Activated CD4-positive, alpha-beta memory T cell treated with anti-CD3 and anti-CD28 coated beads for 36 hours (primary cell): ENCODE data around the gene NBAS. TPM values are rescaled to one million over a fixed set of nuclear protein-coding genes. Genes with fewer than 3 reads are reported as not detected.
"Not testable (repeated sequence)": the region's sequence is repeated elsewhere in the genome, so short reads cannot be mapped to it uniquely, and the experiment has no call there.

Source experiments
- CTCF ChIA-PET: fragments of 350-600 bp; sonication (Branson Sonifier 250); formaldehyde crosslinking; loops from one replicate; lab custom pipeline; 2021; ENCODE audit warnings: antibody characterized with exemption, inconsistent platforms; lab: Charles Lee
- POLR2A ChIA-PET: fragments of 350-600 bp; sonication (Branson Sonifier 250); formaldehyde crosslinking; loops from one replicate; lab custom pipeline; 2021; ENCODE audit warnings: antibody characterized with exemption; lab: Charles Lee
- DNase-seq: peaks from one replicate; pipeline ENCODE4 v3.0.0-alpha.2; 2020
- H3K27ac Mint-ChIP-seq: one replicate; pipeline ENCODE4 v1.8.0; 2021; ENCODE audit warnings: mixed read lengths
- H3K27me3 Mint-ChIP-seq: one replicate; pipeline ENCODE4 v1.8.0; 2021; ENCODE audit warnings: mixed read lengths
- H3K36me3 Mint-ChIP-seq: one replicate; pipeline ENCODE4 v1.8.0; 2021; ENCODE audit warnings: mixed read lengths
- H3K4me1 Mint-ChIP-seq: one replicate; pipeline ENCODE4 v1.8.0; 2021; ENCODE audit warnings: low read depth, mixed read lengths
- H3K4me3 Mint-ChIP-seq: one replicate; pipeline ENCODE4 v1.8.0; 2021; ENCODE audit warnings: mild to moderate bottlenecking, mixed read lengths
- H3K9me3 Mint-ChIP-seq: one replicate; pipeline ENCODE4 v1.8.0; 2021; ENCODE audit warnings: mixed read lengths
- intact Hi-C: fragments of 100-400 bp; cut with micrococcal nuclease; formaldehyde crosslinking; loops from one replicate; pipeline ENCODE4 v1.15.1; 2023
- total RNA-seq, 2 experiments: library from RNA; stranded (reverse); gene quantifications; one replicate each; pipeline ENCODE4 v1.2.3, GENCODE V29; 2021

Gene NBAS
- total RNA-seq, 2 experiments from 2014 or later, result 40.1 to 44.0 TPM

GRCh38 chr2:15222856-15223255, 338.3 kb downstream of the NBAS start:
- DNase-seq, result no peak
- ChIA-PET CTCF (no interaction called here), POLR2A (no interaction called here)
- no peak overlapping the region for H3K4me3 Mint-ChIP-seq
- no peaks in the 10 kb centered on the region for H3K27me3 Mint-ChIP-seq
- no peak overlapping the region for H3K27ac Mint-ChIP-seq
- peaks cover 37% of the 10 kb centered on the region for H3K36me3 Mint-ChIP-seq
- no peaks in the 10 kb centered on the region for H3K4me1 Mint-ChIP-seq
- intact Hi-C loops, result no loop called here
- peaks cover 4% of the 10 kb centered on the region for H3K9me3 Mint-ChIP-seq

DNA sequence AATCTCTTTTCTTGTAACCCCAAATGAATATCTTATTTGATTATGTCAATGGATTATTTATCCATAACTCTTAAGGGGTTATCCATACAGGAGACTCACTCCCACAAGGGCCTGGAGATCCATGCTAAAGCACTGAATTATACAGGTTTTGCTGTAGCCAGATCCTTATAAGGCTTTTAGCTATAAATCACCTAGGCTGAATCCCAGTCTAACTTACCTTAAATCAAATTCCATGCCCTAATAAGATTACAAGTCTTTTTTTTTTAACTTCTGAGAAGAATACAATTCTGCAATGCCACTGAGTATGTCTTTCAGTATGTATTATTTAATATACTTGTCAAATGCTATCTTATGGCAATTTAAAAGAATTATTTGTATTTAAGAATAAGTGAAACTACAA, 340.5 kb downstream of the NBAS start:
- POLR2A ChIA-PET, result no interaction called here
- intact Hi-C loops, result no loop called here
- Mint-ChIP-seq H3K4me3 (no peak overlapping the region), H3K27me3 (no peaks in the 10 kb centered on the region), H3K4me1 (no peaks in the 10 kb centered on the region), H3K9me3 (no peaks in the 10 kb centered on the region), H3K36me3 (peaks cover 40% of the 10 kb centered on the region), H3K27ac (no peak overlapping the region)
- no peak for DNase-seq
- CTCF ChIA-PET, result no interaction called here

- ChIA-PET POLR2A (no interaction called here), CTCF (no interaction called here)
- no peak for DNase-seq
- Mint-ChIP-seq H3K36me3 (peaks cover 44% of the 10 kb centered on the region), H3K4me1 (no peaks in the 10 kb centered on the region), H3K4me3 (no peak overlapping the region), H3K27me3 (no peaks in the 10 kb centered on the region), H3K27ac (no peak overlapping the region), H3K9me3 (peaks cover 2% of the 10 kb centered on the region)
- intact Hi-C loops, result no loop called here
Observed at GRCh38 chr2:15218423-15219086, 342.6 kb downstream of the NBAS start.

GRCh38 chr2:15212249-15212648, 348.9 kb downstream of the NBAS start:
- no peaks in the 10 kb centered on the region for H3K27me3 Mint-ChIP-seq
- ChIA-PET CTCF (no interaction called here), POLR2A (no interaction called here)
- no peak overlapping the region for H3K4me3 Mint-ChIP-seq
- H3K9me3 Mint-ChIP-seq, result peaks cover 36% of the 10 kb centered on the region
- peaks cover 82% of the 10 kb centered on the region for H3K36me3 Mint-ChIP-seq
- intact Hi-C loops, result no loop called here
- no peaks in the 10 kb centered on the region for H3K4me1 Mint-ChIP-seq
- H3K27ac Mint-ChIP-seq, result no peak overlapping the region
- DNase-seq, result no peak

- POLR2A ChIA-PET, H3K27ac Mint-ChIP-seq, CTCF ChIA-PET, DNase-seq, intact Hi-C loops, H3K4me1 Mint-ChIP-seq, H3K4me3 Mint-ChIP-seq, H3K27me3 Mint-ChIP-seq: not testable (repeated sequence)
- peaks cover 44% of the 10 kb centered on the region for H3K9me3 Mint-ChIP-seq
- peaks cover 80% of the 10 kb centered on the region for H3K36me3 Mint-ChIP-seq
Observed at GRCh38 chr2:15210542-15210941, 350.6 kb downstream of the NBAS start.

DNA sequence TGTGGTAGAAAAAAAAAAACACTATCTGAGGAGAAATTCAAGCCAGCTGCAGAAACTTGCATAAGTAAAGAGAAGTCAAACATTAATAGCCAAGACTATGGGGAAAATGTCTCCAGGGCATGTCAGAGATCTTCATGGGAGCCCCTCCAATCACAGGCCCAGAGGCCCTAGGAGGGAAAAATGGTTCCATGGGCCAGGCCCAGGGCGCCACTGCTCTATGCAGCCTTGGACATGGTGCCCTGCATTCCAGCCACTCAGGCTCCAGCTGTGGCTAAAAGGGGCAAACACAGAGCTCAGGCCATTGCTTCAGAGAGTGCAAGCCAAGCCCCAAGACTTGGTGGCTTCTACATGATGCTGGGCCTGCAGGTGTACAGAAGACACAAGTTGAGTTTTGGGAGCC, 354.7 kb downstream of the NBAS start:
- H3K27me3 Mint-ChIP-seq, result no peaks in the 10 kb centered on the region
- CTCF ChIA-PET, result no interaction called here
- H3K27ac Mint-ChIP-seq, result no peak overlapping the region
- intact Hi-C loops, result no loop called here
- H3K9me3 Mint-ChIP-seq, result peaks cover 34% of the 10 kb centered on the region
- DNase-seq, result no peak
- no peak overlapping the region for H3K4me3 Mint-ChIP-seq
- H3K36me3 Mint-ChIP-seq, result peaks cover 55% of the 10 kb centered on the region
- peaks cover 7% of the 10 kb centered on the region for H3K4me1 Mint-ChIP-seq
- POLR2A ChIA-PET, result no interaction called here

- no peak overlapping the region for H3K27ac Mint-ChIP-seq
- CTCF ChIA-PET, result no interaction called here
Observed at GRCh38 chr2:15205562-15205961, 355.6 kb downstream of the NBAS start.

GRCh38 chr2:15201009-15201408, 360.1 kb downstream of the NBAS start:
- Mint-ChIP-seq H3K4me1 (peaks cover 4% of the 10 kb centered on the region), H3K4me3 (no peak overlapping the region), H3K36me3 (peaks cover 25% of the 10 kb centered on the region), H3K9me3 (peaks cover 14% of the 10 kb centered on the region), H3K27me3 (no peaks in the 10 kb centered on the region), H3K27ac (no peak overlapping the region)
- ChIA-PET CTCF (no interaction called here), POLR2A (interaction anchor here (0.8 kb wide), 1 partner anchor 205 kb away, joined by 3 read pairs; no protein-coding TSS in a partner anchor)
- intact Hi-C loops, result no loop called here
- DNase-seq, result no peak

More at GRCh38 chr2:15205562-15205961, 355.6 kb downstream of the NBAS start:
- no peak for DNase-seq
- POLR2A ChIA-PET, result no interaction called here
- intact Hi-C loops, result no loop called here
- Mint-ChIP-seq H3K4me1 (peaks cover 7% of the 10 kb centered on the region), H3K27me3 (no peaks in the 10 kb centered on the region), H3K36me3 (peaks cover 50% of the 10 kb centered on the region), H3K4me3 (no peak overlapping the region), H3K9me3 (peaks cover 33% of the 10 kb centered on the region)

DNA sequence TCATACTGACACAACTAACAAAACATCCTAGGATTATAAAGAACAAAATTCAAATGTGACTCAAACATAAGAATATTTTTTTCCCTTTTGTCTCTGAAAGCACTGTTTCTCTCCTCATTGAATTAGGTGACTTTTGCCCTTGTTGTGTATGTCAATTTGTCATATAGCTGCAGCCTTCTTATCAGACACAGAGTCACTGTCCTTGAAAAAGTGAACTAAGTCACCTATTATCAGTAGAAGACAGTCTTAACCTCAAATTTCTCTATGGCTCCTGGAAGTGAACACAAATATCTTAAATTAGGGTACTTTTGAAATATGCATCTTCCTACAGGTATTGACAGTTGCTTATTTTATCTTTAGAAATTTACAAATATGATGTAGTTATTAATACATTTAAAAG, 360.6 kb downstream of the NBAS start:
- no peaks in the 10 kb centered on the region for H3K27me3 Mint-ChIP-seq
- ChIA-PET CTCF (interaction anchor here (1.0 kb wide), 1 partner anchor 377 kb away, joined by 4 read pairs; no protein-coding TSS in a partner anchor), POLR2A (interaction anchor here (0.8 kb wide), 1 partner anchor 205 kb away, joined by 3 read pairs; no protein-coding TSS in a partner anchor)
- intact Hi-C loops, result no loop called here
- H3K9me3 Mint-ChIP-seq, result peaks cover 9% of the 10 kb centered on the region
- no peak for DNase-seq
- H3K36me3 Mint-ChIP-seq, result peaks cover 23% of the 10 kb centered on the region
- H3K4me3 Mint-ChIP-seq, result no peak overlapping the region
- H3K27ac Mint-ChIP-seq, result no peak overlapping the region
- peaks cover under 1% of the 10 kb centered on the region for H3K4me1 Mint-ChIP-seq

GRCh38 chr2:15198051-15198450, 363.1 kb downstream of the NBAS start:
- no peak for DNase-seq

DNA sequence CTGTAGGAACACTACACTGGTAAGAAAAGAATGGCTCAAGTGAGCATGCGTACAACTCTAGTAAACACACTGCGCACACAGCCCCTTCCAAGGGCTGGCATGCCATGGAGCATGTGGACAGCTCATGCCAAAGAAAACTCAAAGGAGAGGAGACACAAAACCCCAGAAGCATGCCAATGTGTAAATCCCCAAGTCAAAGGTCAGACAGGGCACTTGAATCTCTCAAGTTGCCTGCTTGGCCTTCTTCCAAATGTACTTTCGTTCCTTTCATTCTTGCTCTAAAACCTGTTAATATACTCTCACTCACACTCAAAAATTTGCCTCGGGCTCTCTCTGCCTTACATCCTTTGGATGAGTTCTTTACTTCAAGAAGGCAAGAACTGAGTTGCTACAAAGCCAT, 365.3 kb downstream of the NBAS start:
- Mint-ChIP-seq H3K4me3 (no peak overlapping the region), H3K4me1 (peaks cover 4% of the 10 kb centered on the region), H3K27me3 (no peaks in the 10 kb centered on the region), H3K36me3 (peaks cover 11% of the 10 kb centered on the region), H3K27ac (no peak overlapping the region), H3K9me3 (no peaks in the 10 kb centered on the region)
- intact Hi-C loops, result no loop called here
- ChIA-PET POLR2A (no interaction called here), CTCF (no interaction called here)
- DNase-seq, result no peak

More at GRCh38 chr2:15198051-15198450, 363.1 kb downstream of the NBAS start:
- ChIA-PET CTCF (no interaction called here), POLR2A (no interaction called here)
- intact Hi-C loops, result no loop called here
- H3K4me1 Mint-ChIP-seq, result no peaks in the 10 kb centered on the region
- H3K27me3 Mint-ChIP-seq, result no peaks in the 10 kb centered on the region
- H3K27ac Mint-ChIP-seq, result no peak overlapping the region
- peaks cover 11% of the 10 kb centered on the region for H3K36me3 Mint-ChIP-seq
- H3K9me3 Mint-ChIP-seq, result no peaks in the 10 kb centered on the region
- no peak overlapping the region for H3K4me3 Mint-ChIP-seq

DNA sequence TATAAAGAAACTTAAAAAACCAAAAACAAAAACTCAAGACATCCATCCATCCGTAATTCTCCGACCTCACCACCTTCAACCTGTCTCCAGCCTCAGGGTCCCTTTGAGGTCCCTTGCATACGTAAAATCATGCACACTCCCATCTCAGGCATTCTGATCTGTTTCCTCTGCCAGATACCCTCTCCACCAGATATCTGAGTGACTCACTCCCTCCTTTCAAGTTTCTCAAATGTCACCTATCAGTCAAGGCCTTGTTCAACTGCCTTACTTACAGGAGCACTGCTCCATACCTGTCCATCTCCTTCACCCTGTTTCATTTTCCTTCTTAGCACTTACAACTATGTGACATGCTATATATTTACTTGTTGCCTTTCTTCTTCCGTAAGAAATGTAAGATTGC, 369.3 kb downstream of the NBAS start:
- Mint-ChIP-seq H3K36me3 (peaks cover 14% of the 10 kb centered on the region), H3K9me3 (no peaks in the 10 kb centered on the region), H3K4me3 (no peak overlapping the region), H3K27ac (no peak overlapping the region), H3K27me3 (no peaks in the 10 kb centered on the region), H3K4me1 (peaks cover 4% of the 10 kb centered on the region)
- intact Hi-C loops, result no loop called here
- ChIA-PET POLR2A (interaction anchor here (0.6 kb wide), 1 partner anchor 9 kb away, joined by 5 read pairs; no protein-coding TSS in a partner anchor), CTCF (no interaction called here)
- no peak for DNase-seq

- Mint-ChIP-seq H3K9me3 (no peaks in the 10 kb centered on the region), H3K27me3 (no peaks in the 10 kb centered on the region), H3K4me3 (no peak overlapping the region), H3K36me3 (peaks cover 17% of the 10 kb centered on the region), H3K27ac (no peak overlapping the region), H3K4me1 (peaks cover 4% of the 10 kb centered on the region)
- ChIA-PET CTCF (interaction anchor here (0.6 kb wide), 1 partner anchor 133 kb away, joined by 3 read pairs; no protein-coding TSS in a partner anchor), POLR2A (no interaction called here)
- DNase-seq, result no peak
- intact Hi-C loops, result no loop called here
Observed at GRCh38 chr2:15189216-15189615, 371.9 kb downstream of the NBAS start.
